ENCODE measurements around the gene CHAF1A.
A peak's percentile ranks its signal among the peaks of the same experiment; 100 is the strongest.

Gene CHAF1A

DNA sequence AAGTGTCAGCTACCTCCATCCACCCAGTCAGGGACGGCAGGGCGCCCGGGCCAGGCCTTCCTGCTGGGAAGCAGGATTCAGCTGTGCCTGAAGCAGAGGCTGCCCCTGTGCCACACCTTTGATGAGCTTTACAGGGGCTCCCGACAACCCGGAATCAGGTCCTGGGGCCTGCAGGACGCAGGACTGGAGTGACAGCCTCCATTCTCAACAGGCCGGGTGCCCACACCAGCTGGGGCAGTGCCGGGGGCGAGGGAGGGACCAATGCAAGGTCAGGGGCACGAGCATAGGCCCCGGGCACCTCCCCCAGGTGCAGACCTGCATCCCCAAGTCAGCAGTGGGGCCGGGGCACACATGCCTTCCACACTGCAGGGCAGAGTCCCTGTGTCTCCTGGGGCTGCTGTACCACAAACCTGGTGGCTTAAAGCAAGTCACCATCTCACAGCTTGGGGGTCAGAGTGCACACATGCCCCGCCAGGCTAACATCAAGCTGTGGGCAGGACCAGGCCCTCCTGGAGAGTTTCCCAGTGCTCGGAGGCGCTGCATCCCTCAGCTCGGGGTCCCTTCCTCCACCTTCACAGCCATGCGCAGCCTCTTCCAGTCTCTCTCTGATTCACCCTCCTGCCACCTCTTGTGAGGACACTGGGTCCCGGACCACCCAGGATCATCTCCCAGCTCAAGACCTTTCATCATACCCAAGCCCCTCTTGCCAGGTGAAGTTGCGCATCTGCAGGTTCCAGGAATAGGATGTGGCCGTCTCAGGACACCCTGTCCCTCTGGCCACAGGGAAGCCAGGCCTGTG is 41.7 kb downstream of the CHAF1A start:
- DNase-seq = no peak

- no peak for DNase-seq
These were observed 42.6 kb downstream of the CHAF1A start for GRCh38 chr19:4444765-4445741.

GRCh38 chr19:4445963-4446703 is 43.7 kb downstream of the CHAF1A start:
- DNase-seq = no peak

DNA sequence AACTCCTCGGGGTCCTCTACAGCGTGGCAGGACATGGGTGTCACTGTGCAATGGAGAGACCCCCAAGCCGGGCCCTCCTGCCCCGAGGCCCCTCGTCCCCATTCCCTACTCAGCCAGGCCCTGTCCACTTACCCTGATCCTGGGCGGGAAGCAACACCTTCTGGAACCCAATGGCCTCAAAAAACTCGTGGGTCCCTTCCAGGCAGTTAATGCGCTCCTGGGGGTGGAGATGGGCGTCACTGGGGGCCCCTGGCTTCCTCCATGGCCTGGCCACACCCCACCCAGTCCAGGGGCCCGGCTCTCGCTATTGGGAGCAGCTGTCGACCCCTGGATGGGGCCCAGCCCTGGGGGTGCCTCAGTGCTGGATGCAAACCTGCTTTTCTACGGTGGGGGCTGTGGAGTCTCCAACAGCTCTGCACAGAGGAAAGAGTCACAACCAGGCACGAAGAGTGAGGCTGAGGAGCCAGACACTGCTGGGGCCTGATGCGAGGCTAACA is 44.3 kb downstream of the CHAF1A start:
- no peak for DNase-seq

GRCh38 chr19:4447327-4448146 is 45.1 kb downstream of the CHAF1A start:
- DNase-seq = no peak

- no peak for DNase-seq
These were observed 45.9 kb downstream of the CHAF1A start for GRCh38 chr19:4448147-4448985.

DNA sequence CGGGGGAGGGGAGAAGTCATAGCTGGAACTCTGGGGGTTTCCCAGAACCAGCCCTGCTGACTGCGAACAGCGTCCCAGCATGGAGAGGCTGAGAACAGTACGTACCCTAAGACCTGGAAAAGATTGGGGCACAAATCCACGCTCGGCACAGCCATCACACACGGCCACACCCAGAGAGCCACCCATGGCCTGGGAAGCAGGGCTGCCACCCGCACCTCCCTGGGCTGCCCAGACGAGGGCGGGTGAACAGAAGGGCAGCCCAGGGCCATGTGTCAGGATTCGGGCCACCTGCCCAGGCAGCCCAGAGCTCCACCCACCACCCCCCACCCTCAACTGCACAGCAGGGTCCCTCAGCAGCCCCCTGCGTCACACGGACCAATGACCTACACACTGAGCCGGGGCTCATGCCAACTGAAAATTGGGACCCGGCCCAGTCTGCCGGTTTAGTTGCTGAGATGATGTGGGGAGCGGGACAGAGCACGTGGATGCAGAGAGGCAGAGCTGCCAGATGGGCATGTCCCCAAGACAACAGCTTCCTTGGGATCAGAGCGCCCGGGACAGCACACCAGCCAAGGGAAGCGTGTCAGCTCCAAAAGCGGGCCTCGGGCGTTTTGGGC is 46.7 kb downstream of the CHAF1A start:
- no peak for DNase-seq

DNA sequence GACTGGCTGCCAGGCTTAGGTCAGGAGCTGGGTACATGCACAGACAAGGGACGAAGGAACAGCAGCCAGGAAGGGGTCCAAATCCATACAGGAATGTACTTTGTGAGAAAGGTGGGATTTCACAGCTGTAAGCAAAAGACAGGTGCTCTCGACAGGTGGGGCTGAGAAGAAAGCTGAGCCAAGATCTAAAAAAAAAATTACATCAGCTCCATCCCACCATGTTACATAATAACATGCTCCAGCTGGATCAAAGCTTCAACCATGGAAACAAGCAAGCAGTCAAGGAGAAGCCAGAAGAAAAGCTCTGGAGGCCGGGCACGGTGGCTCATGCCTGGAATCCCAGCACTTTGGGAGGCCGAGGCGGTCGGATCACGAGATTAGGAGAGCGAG is 47.2 kb downstream of the CHAF1A start:
- no peak for DNase-seq

GRCh38 chr19:4452230-4452990 is 50.0 kb downstream of the CHAF1A start:
- no peak for DNase-seq

DNA sequence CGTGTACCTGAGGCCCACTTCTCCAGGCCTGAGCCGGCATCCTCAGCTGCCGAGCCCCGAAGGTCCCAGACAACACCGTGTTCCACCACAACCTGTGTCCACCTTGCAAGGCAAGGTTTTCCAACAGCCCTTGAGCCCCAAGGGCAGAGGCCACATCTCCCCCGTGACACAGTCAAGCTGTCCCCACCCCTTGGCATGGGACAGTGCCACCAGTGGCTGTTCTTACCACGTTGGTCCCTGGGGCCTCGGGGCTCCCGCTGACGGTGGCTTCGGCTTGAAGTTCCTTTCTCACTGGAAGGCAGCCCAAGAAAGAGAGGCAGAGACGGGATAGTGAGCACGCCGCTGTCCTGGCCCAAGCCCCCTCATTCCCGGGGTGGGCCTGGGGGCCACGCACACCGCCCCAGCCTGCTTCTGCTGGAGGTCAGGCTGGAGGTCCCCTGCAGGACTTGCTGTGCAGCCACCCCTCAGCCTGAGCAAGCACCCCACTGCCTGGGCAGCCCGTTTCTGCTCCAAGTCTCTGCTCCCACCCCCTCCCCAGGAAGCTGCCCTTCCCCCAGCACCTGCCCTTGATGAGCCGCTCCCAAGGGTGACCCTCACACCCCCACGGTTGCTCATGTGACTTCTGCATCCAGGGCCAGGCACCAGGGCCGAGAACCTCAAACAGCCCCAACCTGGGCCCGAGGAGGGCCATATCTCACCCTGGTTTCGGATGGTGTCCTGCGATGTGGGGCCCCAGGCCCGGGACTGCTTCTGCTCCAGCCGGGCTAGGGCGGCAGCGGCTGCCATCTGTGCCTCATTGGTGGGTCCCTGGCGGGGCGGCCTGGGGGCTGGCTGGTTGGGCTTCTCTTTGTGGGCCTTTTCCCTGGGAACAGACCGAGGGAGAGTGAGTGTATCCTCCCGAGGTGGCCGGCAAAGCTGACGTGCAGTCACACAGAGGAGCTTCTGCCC is 51.1 kb downstream of the CHAF1A start:
- no peak for DNase-seq

DNA sequence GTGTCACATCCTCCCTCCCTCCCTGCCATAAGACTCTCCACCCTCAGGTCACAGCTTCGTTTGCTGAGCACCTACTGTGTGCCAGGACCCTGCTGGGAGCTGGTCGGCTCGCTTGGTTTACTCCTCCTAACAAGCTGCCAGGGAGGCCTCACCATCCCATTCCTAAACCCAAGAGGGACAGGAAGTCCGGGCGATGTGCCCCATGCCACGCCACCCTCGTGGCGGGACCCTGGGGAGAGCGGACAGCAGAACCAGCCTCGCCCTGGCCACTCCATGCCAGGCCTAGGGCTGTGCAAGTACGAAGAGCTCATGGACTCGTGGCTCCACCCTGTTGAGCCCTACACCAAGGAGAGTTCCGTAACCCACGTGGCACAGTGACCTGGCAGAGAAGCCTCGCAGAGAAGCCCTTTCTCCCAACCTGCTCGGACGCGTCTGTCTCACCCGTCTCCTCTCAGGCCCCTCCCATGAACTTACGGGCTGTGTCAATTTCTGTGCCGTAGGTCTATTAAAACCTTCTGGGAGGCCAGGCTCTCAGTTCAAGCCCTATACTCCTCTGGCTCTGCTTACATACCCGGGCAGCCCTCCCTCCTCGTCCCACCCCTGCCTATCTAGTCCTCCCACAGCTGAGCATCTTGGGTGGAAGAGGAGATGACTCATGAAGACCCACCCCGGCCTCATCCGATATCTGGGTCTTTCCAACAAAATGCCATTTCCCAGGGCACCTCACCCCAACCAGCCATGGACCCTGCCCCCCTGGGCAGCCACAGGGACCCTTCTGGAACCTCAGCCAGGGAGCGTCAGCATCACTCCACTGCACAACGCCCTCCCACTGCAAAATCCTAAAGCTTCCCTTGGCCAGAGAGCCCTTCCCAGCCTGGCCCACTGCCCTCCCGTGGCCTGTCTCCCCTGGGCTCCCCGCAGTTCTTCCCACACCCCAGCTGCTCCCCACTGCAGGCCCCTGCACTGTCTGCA is 52.6 kb downstream of the CHAF1A start:
- DNase-seq = no peak

DNA sequence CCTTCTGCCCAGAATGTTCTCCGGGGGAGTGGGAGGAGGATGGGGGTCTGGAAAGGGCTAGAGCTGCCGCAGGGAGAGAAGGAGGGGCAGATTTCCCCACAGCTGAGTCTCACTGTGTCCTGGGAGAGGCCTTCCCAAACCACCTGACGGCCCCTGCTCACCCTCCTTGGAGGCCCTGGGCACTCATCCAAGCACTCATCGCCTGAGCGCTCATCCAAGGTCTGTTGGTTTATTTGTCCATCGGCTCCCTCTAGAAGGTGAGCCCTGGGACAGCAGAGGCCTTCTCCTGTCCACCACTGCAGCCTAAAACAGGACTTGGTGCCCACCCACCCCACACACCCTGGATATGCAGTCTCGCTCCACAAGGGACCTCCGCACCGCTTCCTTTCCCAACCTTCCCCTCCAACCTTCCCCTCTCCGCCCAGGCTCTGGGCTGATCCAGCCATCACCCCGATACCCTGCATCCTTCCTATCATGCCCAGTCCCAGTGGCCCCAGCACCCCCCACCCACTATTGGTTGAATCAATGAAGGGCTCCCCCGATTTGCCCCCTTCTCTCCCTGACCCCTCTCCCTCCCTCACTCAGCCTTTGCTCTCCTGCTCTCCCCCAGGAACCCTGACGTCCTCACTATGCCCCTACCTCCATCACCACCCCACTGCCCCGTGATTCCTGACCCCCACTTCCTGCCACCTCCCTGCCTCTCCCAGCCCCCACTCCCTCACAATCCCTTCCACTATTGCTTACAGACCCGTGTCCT is 53.5 kb downstream of the CHAF1A start:
- DNase-seq = no peak

DNA sequence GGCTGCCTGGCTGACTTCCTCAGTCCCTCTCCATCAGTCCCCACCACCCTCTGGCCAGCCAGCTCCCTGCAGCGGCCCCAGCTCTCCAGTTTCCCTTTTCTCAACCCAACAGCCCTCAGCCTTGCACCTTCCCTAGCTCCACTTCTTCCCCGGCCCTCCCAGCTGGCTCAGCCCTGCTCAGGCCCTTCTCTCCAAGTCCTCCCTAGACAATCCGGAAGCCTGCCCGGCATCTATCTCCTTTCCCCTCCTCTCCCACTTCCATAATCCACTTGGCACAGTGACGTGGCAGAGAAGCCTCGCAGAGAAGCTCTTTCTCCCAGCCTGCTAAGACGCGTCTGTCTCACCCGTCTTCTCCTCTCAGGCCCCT is 54.0 kb downstream of the CHAF1A start:
- no peak for DNase-seq

DNA sequence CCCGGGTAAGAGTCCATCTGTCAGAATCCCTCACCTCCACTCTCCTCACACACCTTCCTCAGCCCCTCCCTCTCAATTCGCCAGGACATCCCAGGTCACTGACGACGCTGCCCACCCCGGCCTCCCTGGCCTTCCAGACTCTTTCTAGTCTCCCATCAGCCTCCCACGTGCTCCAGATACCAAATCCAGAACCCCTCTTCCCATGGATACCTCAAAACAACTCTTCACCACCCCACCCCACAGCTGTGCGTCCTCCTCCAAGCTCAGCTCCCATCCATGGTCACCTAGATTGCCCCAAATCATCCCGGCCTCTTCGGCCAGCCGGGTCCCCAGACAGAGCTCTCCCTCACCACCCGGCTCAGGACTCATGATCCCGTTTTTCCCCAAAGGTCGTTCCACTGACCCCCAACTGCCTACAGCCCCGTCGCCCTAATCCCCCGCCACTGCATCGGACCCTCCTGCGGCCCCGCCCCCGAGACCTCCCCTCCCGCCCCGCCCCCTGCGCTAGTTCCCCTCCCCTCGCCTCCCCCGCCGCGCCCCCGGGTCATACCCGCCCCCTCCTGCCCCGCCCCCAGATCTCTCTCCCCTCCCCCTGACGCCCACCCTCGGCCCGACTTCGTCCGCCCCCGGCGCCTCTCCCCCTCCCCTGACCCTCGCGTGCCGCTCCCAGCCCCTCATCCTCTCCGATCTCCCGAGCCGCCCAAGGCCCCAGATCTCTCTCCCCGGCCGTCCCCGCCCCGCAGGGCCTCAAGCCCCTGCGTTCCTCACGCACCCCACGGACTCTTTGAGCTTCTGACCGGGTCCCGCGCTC is 54.6 kb downstream of the CHAF1A start:
- no peak for DNase-seq

DNA sequence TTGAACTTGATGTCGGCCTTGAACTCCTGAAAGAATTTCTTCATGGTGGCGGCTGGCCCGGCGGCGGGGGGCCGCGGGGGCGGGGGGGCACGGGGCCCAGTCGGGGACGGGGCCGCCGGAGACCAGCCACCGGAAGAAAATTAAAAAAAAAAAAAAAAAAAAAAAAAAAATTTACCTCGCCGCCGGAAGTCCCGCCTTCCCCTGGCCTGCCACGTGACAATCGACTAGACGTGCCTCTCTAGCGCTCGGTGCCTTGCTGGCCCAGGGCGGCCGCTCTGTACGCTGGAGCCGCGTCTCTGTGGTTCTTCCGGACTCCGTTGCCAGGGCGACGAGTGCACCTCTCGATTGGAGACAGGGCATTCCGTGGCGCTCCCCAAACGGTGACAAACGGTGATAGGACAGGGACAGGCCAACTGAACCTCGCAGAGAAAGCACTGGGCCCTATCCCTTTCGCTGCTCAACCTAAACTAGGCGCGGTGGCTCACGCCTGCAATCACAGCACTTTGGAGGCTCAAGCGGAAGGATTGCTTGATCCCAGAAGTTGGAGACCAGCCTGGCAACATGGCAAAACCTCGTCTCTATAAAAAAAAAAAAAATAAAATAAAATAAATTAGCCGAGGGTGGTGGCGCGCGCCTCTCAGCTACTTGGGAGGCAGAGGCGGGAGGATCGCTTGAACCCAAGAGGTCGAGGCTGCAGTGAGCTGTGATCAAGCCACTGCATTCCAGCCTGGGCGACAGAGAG is 55.4 kb downstream of the CHAF1A start, which contains the start of gene UBXN6:
UBXN6 (minus strand) TSS at position 141 of the 742 bp plus-strand sequence; CDS start at position 44, 97 bp downstream.
- peak; percentile 85 for DNase-seq
